B cell (primary cell): ENCODE measurements around the gene SLC25A38. TPM values are rescaled to one million over a fixed set of nuclear protein-coding genes. Genes with fewer than 3 reads are reported as not detected.

ENCODE experiments used
- ATAC-seq: fragments of 200-7000 bp; cut with Tn5 transposase; one replicate; pipeline ENCODE4 v1.10.0; 2021; ENCODE audit warnings: low read depth, mild to moderate bottlenecking, moderate number of reproducible peaks, moderate library complexity
- CTCF ChIA-PET: fragments of 350-600 bp; sonication (Branson Sonifier 250); formaldehyde crosslinking; loops from one replicate; lab custom pipeline; 2021; ENCODE audit warnings: antibody characterized with exemption, inconsistent platforms; lab: Charles Lee
- POLR2A ChIA-PET: fragments of 350-600 bp; sonication (Branson Sonifier 250); formaldehyde crosslinking; loops from one replicate; lab custom pipeline; 2021; ENCODE audit warnings: antibody characterized with exemption; lab: Charles Lee
- DNase-seq: peaks from one replicate; pipeline ENCODE4 v3.0.0; 2013
- H2AFZ ChIP-seq: 2 replicates; pipeline ENCODE4 v1.6.1; 2012; ENCODE audit warnings: mild to moderate bottlenecking, low read depth, low read length; ENCODE audit not compliant: insufficient read depth, poor library complexity, severe bottlenecking
- H3K27ac ChIP-seq, 2 donors: 1 replicate in 1 of 2; 2 replicates in 1 of 2; pipeline ENCODE4 v1.5.1; 2012 to 2013; ENCODE audit warnings: low read length in 2 of 2, mild to moderate bottlenecking in 2 of 2, moderate library complexity in 1 of 2
- H3K27me3 ChIP-seq, 4 experiments: fragments of 200-600 bp in 1 of 4; sonication (generic) in 1 of 4; replicated peaks in 1 of 4; 1 replicate in 2 of 4; 2 replicates in 2 of 4; pipeline versions ENCODE4 v1.6.1 to v1.7.0; 2013 to 2016; ENCODE audit warnings: low read length in 3 of 4, mild to moderate bottlenecking in 2 of 4, mixed read lengths in 1 of 4, moderate library complexity in 1 of 4; ENCODE audit not compliant: insufficient read depth in 4 of 4, control insufficient read depth in 3 of 4; ENCODE audit errors: control extremely low read depth in 1 of 4
- H3K36me3 ChIP-seq, 2 experiments: replicated peaks in 1 of 2; 1 replicate in 1 of 2; 2 replicates in 1 of 2; pipeline versions ENCODE4 v1.6.1 to v1.7.1; 2013; ENCODE audit warnings: low read length in 1 of 2; ENCODE audit not compliant: insufficient read depth in 2 of 2, control insufficient read depth in 1 of 2; ENCODE audit errors: control extremely low read depth in 1 of 2, extremely low read depth in 1 of 2
- H3K4me1 ChIP-seq, 2 donors: fragments of 200-600 bp in 1 of 2; sonication (generic) in 1 of 2; 1 replicate in 1 of 2; 2 replicates in 1 of 2; pipeline versions ENCODE4 v1.5.1 to v1.6.1; 2013 to 2017; ENCODE audit warnings: low read length in 2 of 2; ENCODE audit not compliant: control insufficient read depth in 2 of 2, insufficient read depth in 2 of 2
- H3K4me2 ChIP-seq: replicated peaks from 2 replicates; pipeline ENCODE3; 2012; ENCODE audit warnings: mild to moderate bottlenecking, low read depth, low read length; ENCODE audit not compliant: poor library complexity, severe bottlenecking
- H3K4me3 ChIP-seq, 5 experiments: fragments of 200-600 bp in 1 of 5; sonication (generic) in 1 of 5; 1 replicate in 3 of 5; 2 replicates in 2 of 5; pipeline versions ENCODE4 v1.5.1 to v1.7.0; 2011 to 2016; ENCODE audit warnings: low read length in 4 of 5, mild to moderate bottlenecking in 4 of 5, low read depth in 2 of 5, control low read depth in 1 of 5, moderate library complexity in 1 of 5; ENCODE audit not compliant: insufficient read depth in 1 of 5; ENCODE audit errors: control extremely low read depth in 1 of 5, extremely low read depth in 1 of 5
- H3K79me2 ChIP-seq: fragments of 200-600 bp; sonication (generic); one replicate; pipeline ENCODE4 v1.6.0; 2016; ENCODE audit warnings: low read length; ENCODE audit not compliant: control insufficient read depth, insufficient read depth
- H3K9ac ChIP-seq: fragments of 200-600 bp; sonication (generic); 2 replicates; pipeline ENCODE4 v1.6.1; 2017; ENCODE audit warnings: mild to moderate bottlenecking, low read length, moderate library complexity
- H3K9me3 ChIP-seq, 3 donors: one replicate each; pipeline versions ENCODE4 v1.6.1 to v1.7.1; 2013; ENCODE audit warnings: low read length in 2 of 3; ENCODE audit not compliant: control insufficient read depth in 2 of 3, insufficient read depth in 1 of 3; ENCODE audit errors: control extremely low read depth in 1 of 3
- H4K20me1 ChIP-seq: 2 replicates; pipeline ENCODE4 v1.6.0; 2012; ENCODE audit warnings: mild to moderate bottlenecking, low read length; ENCODE audit not compliant: insufficient read depth, control insufficient read depth, poor library complexity, severe bottlenecking
- H3K27ac Mint-ChIP-seq: one replicate; pipeline ENCODE4 v1.8.0; 2021; ENCODE audit warnings: mixed read lengths
- H3K27me3 Mint-ChIP-seq: one replicate; pipeline ENCODE4 v1.8.0; 2021; ENCODE audit warnings: mixed read lengths
- H3K4me1 Mint-ChIP-seq: one replicate; pipeline ENCODE4 v1.8.0; 2021; ENCODE audit warnings: mixed read lengths
- H3K4me3 Mint-ChIP-seq: one replicate; pipeline ENCODE4 v1.8.0; 2021; ENCODE audit warnings: mixed read lengths
- H3K9me3 Mint-ChIP-seq: one replicate; pipeline ENCODE4 v1.8.0; 2022; ENCODE audit warnings: mixed read lengths; ENCODE audit not compliant: insufficient read depth
- CTCF ChIP-seq: fragments of 200-600 bp; IDR thresholded peaks from one replicate; pipeline ENCODE4 v1.8.0; 2022; ENCODE audit warnings: antibody characterized with exemption, mild to moderate bottlenecking
- EZH2 ChIP-seq: IDR thresholded peaks from 2 replicates; pipeline ENCODE4 v1.6.1; 2012; ENCODE audit warnings: borderline replicate concordance, low read depth, mild to moderate bottlenecking, moderate library complexity, low read length; ENCODE audit not compliant: insufficient read depth, poor library complexity, severe bottlenecking
- WGBS: methylation state at CpG from one replicate; pipeline ENCODE4 v1.1.5; 2013; ENCODE audit warnings: missing lambda C conversion rate; ENCODE audit not compliant: insufficient coverage; 5-methylcytosine and 5-hydroxymethylcytosine counted together
- intact Hi-C: fragments of 100-400 bp; cut with micrococcal nuclease; formaldehyde crosslinking; loops from one replicate; pipeline ENCODE4 v1.10.0; 2022
- polyA plus RNA-seq: library from polyadenylated mRNA; depleted of rRNA; stranded (reverse); fragments of >200 nt; gene quantifications from 2 replicates; pipeline ENCODE4 v1.2.3, GENCODE V29; 2012
- total RNA-seq, 2 donors: library from RNA; stranded (reverse); fragments of 120-200 nt in 1 of 2; gene quantifications; 1 replicate in 1 of 2; 2 replicates in 1 of 2; pipeline versions ENCODE4 v1.2.3 to v1.2.4, GENCODE V29; 2013 to 2022

SLC25A38 gene
- total and polyA plus RNA-seq, 2 donors (not counting 1 experiment from before 2014, with no cell fraction given): 45.5 to 53.0 TPM

GRCh38 chr3:39407259-39407629 is 24.1 kb downstream of the SLC25A38 start:
- H3K27ac Mint-ChIP-seq: peak overlapping the region; percentile 88
- peak overlapping the region; percentile 72 to 97 (median 83) for H3K4me3 ChIP-seq
- no CpG with 5 or more reads among the region's 9 CpGs for WGBS

More at GRCh38 chr3:39407259-39407629, 24.1 kb downstream of the SLC25A38 start:
- Histone ChIP-seq H3K27ac (peak overlapping the region; percentile 75 to 76), H3K79me2 (peaks cover 33% of the 10 kb centered on the region), H3K9ac (peak overlapping the region; percentile 79), H3K4me2 (peak overlapping the region; percentile 80), H2AFZ (peak overlapping the region; percentile 79), H3K36me3 (peaks cover 6 to 44% of the 10 kb centered on the region in 2 experiments), H3K27me3 (no peaks in the 10 kb centered on the region), H3K4me1 (peaks cover 22 to 35% of the 10 kb centered on the region in 2 donors), H4K20me1 (peaks cover 49% of the 10 kb centered on the region), H3K9me3 (no peaks in the 10 kb centered on the region)
- H3K4me1 Mint-ChIP-seq: peaks cover 39% of the 10 kb centered on the region
- TF ChIP-seq EZH2 (no peak), CTCF (no peak)
- H3K27me3 Mint-ChIP-seq: no peaks in the 10 kb centered on the region
- intact Hi-C loops: loop anchor here (2.0 to 5.0 kb wide), 3 partner anchors 42 to 1270 kb away; partner anchors contain the start of genes ACAA1, MYD88 and OXSR1
- ATAC-seq (no peak), DNase-seq (no peak)
- POLR2A ChIA-PET: interaction anchor here (1.6 to 2.4 kb wide), 2 partner anchors 20 to 23 kb away, joined by 7 to 17 read pairs; no protein-coding TSS in a partner anchor
- H3K4me3 Mint-ChIP-seq: peak overlapping the region; percentile 89
- CTCF ChIA-PET: interaction anchor here (0.7 to 3.1 kb wide), 9 partner anchors 21 to 218 kb away, joined by 3 to 9 read pairs (median 4); no protein-coding TSS in a partner anchor
- no peaks in the 10 kb centered on the region for H3K9me3 Mint-ChIP-seq
